Subcutaneous abdominal adipose tissue (tissue), 5 donors: ENCODE results near the gene TRIM45.
"Not testable (repeated sequence)": the region's sequence is repeated elsewhere in the genome, so short reads cannot be mapped to it uniquely, and the experiment has no call there.

Experiments used
- H3K27ac ChIP-seq: one replicate; pipeline ENCODE4 v1.7.0; 2013; ENCODE audit warnings: low read depth, mild to moderate bottlenecking, inconsistent platforms, low read length, moderate library complexity
- H3K27me3 ChIP-seq, 5 donors: one replicate each; pipeline ENCODE4 v1.7.0; 2013; ENCODE audit warnings: low read length in 5 of 5, inconsistent platforms in 1 of 5; ENCODE audit not compliant: control insufficient read depth in 5 of 5, insufficient read depth in 4 of 5
- H3K36me3 ChIP-seq, 5 donors: one replicate each; pipeline ENCODE4 v1.7.0; 2013; ENCODE audit warnings: low read length in 5 of 5; ENCODE audit not compliant: control insufficient read depth in 5 of 5, insufficient read depth in 5 of 5
- H3K4me1 ChIP-seq, 5 donors: one replicate each; pipeline ENCODE4 v1.7.0; 2013; ENCODE audit warnings: low read length in 5 of 5, mild to moderate bottlenecking in 3 of 5, moderate library complexity in 1 of 5; ENCODE audit not compliant: control insufficient read depth in 5 of 5, insufficient read depth in 5 of 5
- H3K4me3 ChIP-seq, 5 donors: one replicate each; pipeline ENCODE4 v1.7.0; 2013; ENCODE audit warnings: low read length in 5 of 5, low read depth in 1 of 5
- H3K9ac ChIP-seq, 5 donors: one replicate each; pipeline ENCODE4 v1.7.0; 2013; ENCODE audit warnings: low read length in 5 of 5, mild to moderate bottlenecking in 4 of 5, moderate library complexity in 3 of 5
- H3K9me3 ChIP-seq, 5 donors: one replicate each; pipeline ENCODE4 v1.7.0; 2013; ENCODE audit warnings: low read length in 5 of 5; ENCODE audit not compliant: control insufficient read depth in 5 of 5
- donor health status: healthy.
- donor health status: healthy.
- donor health status: healthy.
- donor health status: healthy.
- donor health status: healthy.

TRIM45 gene

DNA sequence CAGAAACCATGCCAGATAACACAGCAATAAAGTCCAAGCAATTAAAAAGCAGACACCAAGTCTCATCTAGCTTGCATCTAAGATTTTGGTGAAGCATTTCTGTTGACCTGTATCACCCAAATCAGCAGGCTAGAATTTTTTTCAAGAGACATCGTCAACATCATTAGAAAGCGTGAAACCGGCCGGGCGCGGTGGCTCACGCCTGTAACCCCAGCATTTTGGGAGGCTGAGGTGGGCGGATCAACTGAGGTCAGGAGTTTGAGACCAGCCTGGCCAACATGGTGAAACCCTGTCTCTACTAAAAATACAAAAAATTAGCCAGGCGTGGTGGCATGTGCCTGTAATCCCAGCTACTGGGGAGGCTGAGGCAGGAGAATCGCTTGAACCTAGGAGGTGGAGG, 2.4 kb downstream of the TRIM45 start:
- H3K4me1 ChIP-seq, result peaks cover 0 to 15% (median 13%) of the 10 kb centered on the region in 5 donors
- H3K27ac ChIP-seq, result not testable (repeated sequence)

DNA sequence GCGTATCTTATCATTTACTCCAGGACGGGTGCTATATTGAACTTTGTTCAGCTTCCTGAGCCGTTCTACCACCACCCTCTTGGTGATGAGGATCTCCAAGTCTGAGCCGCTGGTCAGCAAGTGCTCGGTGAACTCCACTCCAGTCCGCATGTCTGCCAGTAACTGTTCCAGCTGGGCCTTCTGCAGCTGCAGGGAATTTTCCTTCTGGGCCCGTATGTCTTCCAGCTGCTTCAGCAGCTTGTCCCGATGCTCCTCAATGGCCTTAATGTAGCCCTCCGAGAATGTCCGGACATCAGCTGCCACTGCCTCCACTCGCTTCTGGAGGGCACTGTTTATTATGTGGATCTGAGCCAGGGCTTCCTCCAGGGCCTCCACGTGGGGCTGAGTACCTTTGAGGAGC, 3.4 kb downstream of the TRIM45 start:
- H3K9ac ChIP-seq, result no peak overlapping the region
- H3K4me3 ChIP-seq, result no peak overlapping the region
- H3K9me3 ChIP-seq, result no peaks in the 10 kb centered on the region
- peaks cover 4 to 20% (median 5%) of the 10 kb centered on the region in 5 donors for H3K36me3 ChIP-seq
- H3K27me3 ChIP-seq, result no peaks in the 10 kb centered on the region
- no peak overlapping the region for H3K27ac ChIP-seq
- H3K4me1 ChIP-seq, result peaks cover 0 to 15% (median 13%) of the 10 kb centered on the region in 5 donors

More for the DNA sequence above, 2.4 kb downstream of the TRIM45 start:
- H3K9me3 ChIP-seq, H3K4me3 ChIP-seq, H3K27me3 ChIP-seq, H3K9ac ChIP-seq: not testable (repeated sequence)
- H3K36me3 ChIP-seq, result peaks cover 0 to 11% (median 0%) of the 10 kb centered on the region in 5 donors

DNA sequence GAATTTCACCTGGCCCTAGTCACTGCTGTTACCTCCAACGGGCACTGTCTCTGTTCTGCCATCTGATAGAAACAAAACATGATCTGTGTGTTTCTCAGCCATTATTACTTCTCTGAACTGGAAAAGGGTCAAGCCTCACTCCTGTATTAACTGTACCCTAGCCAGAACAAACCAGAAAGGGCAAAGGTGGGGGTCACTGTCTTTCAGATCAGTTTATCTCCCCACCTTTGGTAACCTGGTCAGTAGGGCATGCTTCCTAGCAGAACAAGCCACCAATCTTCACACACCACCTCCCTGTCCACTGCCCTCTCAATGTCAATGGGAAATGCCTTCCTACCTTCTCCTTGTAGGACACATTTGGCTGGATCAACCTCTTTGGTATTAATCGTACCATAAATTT, 3.9 kb downstream of the TRIM45 start:
- no peaks in the 10 kb centered on the region for H3K27me3 ChIP-seq
- no peak overlapping the region for H3K27ac ChIP-seq
- no peak overlapping the region for H3K4me3 ChIP-seq
- H3K4me1 ChIP-seq, result peaks cover 0 to 15% (median 13%) of the 10 kb centered on the region in 5 donors
- no peaks in the 10 kb centered on the region for H3K9me3 ChIP-seq
- H3K36me3 ChIP-seq, result peaks cover 4 to 25% (median 8%) of the 10 kb centered on the region in 5 donors
- H3K9ac ChIP-seq, result peak overlapping the region in 1 of 5 donors; percentile 21

DNA sequence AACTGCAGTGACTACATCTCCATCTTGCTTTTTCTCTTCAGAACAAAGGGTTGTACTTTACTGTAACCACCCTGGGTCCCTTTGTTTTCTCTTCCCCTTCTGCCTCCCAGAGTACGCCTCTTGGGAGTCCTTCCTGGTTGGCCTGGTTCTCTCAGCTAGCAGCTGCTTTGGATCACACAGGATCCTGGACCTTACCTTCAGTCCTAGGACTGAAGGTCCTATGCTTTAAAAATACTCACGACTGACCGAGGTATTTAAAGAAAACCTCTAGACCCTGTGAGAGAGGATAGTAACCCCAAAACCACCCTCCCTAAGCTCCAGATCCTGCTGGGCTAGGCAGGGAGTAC, 4.8 kb downstream of the TRIM45 start:
- H3K9ac ChIP-seq, result no peak overlapping the region
- no peaks in the 10 kb centered on the region for H3K27me3 ChIP-seq
- H3K36me3 ChIP-seq, result peaks cover 7 to 30% (median 10%) of the 10 kb centered on the region in 5 donors
- no peak overlapping the region for H3K27ac ChIP-seq
- H3K4me1 ChIP-seq, result peaks cover 0 to 9% (median 8%) of the 10 kb centered on the region in 5 donors
- H3K4me3 ChIP-seq, result no peak overlapping the region
- H3K9me3 ChIP-seq, result no peaks in the 10 kb centered on the region

DNA sequence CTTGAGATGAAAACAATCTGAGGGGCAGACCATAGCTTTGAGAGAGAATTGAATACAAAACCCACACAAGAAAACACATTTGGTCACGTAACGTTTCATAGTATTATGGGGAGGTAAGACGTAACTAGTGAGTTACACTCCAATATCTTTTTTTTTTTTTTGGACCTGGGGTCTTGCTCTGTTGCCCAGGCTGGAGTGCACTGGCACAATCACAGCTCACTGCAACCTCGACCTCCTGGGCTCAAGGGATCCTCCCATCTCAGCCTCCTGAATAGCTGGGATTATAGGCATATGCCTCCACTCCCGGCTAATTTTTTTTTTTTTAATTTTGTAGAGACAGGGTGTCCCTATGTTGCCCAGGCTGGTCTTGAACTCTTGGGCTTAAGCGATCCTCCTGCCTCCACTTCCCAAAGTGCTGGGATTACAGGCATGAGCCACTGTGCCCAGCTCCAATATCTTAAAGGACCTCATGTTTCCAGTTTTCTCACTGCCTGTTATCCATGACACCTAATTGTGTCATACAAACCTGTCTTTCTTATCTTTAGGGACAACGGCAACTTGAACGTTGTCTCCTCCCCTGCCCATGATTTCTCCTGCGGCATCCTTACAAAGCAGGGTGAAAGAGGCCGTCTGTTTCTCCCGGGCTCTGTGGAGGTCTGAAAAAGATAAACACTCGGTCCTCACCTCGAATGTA, 5.3 kb downstream of the TRIM45 start:
- Histone ChIP-seq H3K36me3 (peaks cover 7 to 30% (median 10%) of the 10 kb centered on the region in 5 donors), H3K9ac (no peak overlapping the region), H3K4me1 (peaks cover 0 to 8% (median 7%) of the 10 kb centered on the region in 5 donors), H3K9me3 (no peaks in the 10 kb centered on the region), H3K27ac (no peak overlapping the region), H3K27me3 (no peaks in the 10 kb centered on the region), H3K4me3 (no peak overlapping the region)

DNA sequence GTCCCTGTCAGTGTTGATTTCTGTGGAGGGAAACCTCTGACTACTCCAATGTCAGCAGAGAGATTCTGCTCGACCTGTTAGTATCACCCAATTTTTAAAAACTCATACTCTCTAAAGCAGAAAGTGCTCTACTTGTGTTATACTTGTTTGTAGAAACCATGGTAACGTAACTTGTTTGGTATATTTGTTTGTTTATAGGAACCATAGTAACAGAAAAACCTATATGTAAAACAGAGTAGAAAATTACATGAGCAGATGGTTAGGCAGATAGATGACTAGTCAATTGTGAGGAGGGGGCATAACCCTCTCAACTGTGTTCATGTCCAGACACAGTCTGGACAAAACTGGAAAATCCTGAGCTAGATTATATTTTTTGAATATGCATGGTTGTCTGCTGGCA, 6.7 kb downstream of the TRIM45 start:
- Histone ChIP-seq H3K4me3 (no peak overlapping the region), H3K27ac (no peak overlapping the region), H3K9me3 (no peaks in the 10 kb centered on the region), H3K4me1 (no peaks in the 10 kb centered on the region), H3K36me3 (peaks cover 9 to 30% (median 10%) of the 10 kb centered on the region in 5 donors), H3K9ac (no peak overlapping the region), H3K27me3 (no peaks in the 10 kb centered on the region)

DNA sequence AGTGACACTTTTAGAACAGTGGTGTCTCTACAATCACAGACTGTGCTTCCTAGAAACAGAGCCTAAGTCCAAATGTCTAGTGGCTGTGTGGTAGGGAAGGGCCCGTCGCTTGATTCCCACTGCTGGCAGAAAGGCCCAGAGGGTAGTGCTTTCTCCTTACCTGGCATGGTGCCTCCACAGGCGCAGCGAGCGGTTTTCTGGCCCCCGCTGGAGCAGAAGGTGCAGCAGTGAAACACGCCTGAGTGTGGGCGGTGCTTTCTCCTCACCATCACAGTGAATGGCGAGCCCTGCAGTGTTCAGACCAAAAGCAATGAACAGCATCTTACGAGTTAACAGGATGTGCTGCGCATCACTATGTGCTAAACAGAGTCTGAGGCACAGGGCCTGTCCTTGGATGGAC, 8.3 kb downstream of the TRIM45 start:
- H3K4me3 ChIP-seq, result no peak overlapping the region
- peaks cover 9 to 30% (median 10%) of the 10 kb centered on the region in 5 donors for H3K36me3 ChIP-seq
- no peaks in the 10 kb centered on the region for H3K9me3 ChIP-seq
- no peaks in the 10 kb centered on the region for H3K4me1 ChIP-seq
- no peak overlapping the region for H3K9ac ChIP-seq
- no peak overlapping the region for H3K27ac ChIP-seq
- no peaks in the 10 kb centered on the region for H3K27me3 ChIP-seq

DNA sequence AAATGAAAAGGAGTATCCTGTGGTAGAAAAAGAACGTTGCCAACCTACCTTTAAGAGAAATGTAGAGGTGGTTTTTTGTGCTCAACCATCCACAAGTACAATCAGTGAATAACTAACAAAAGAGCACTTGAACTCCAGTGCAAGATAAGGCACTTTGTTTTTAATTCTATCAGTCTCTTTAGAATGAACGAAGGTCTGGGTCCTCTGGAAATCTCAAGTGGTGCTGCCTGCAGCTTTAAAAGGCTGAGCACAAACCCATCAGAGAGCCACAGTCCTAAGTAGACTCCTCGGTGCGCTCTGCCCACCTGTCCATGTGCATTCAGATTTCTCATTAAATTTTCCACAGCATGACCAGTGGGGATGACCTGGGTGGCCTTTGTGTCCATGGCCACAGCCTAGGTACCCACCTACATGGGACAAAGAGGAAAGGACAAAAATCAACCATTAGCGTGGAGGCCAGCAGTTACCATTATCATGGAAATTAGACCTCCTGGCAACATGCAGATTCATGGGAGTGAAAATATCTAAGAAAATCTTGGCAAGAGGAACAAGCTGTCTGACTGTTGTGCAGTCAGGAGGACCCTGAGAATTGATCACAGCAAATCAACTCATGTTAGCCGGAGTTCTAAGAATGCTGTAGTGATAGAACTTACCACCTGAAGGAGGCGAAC, 9.4 kb downstream of the TRIM45 start:
- no peaks in the 10 kb centered on the region for H3K4me1 ChIP-seq
- H3K9ac ChIP-seq, result no peak overlapping the region
- peaks cover 9 to 30% (median 10%) of the 10 kb centered on the region in 5 donors for H3K36me3 ChIP-seq
- no peaks in the 10 kb centered on the region for H3K27me3 ChIP-seq
- no peaks in the 10 kb centered on the region for H3K9me3 ChIP-seq
- H3K4me3 ChIP-seq, result no peak overlapping the region
- no peak overlapping the region for H3K27ac ChIP-seq

DNA sequence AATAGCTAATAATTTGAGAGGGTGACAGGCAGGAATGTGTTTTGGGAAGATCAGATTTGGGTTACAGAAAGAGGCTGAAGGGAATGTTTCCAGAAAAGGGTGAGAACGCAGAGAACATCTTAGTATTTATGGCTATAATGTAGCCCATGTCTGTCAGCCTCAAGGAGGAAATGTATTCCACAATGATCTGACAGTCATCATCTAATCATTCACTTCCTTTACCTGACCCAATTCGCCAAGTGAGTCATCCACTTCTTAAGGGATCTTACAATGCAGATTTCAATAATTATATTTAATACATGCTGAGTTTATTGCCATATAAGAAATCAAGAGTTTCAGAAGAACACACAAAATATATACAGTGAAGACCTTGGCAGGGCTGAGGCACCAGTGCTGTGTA, 10.8 kb downstream of the TRIM45 start:
- peaks cover 9 to 32% (median 13%) of the 10 kb centered on the region in 5 donors for H3K36me3 ChIP-seq

DNA sequence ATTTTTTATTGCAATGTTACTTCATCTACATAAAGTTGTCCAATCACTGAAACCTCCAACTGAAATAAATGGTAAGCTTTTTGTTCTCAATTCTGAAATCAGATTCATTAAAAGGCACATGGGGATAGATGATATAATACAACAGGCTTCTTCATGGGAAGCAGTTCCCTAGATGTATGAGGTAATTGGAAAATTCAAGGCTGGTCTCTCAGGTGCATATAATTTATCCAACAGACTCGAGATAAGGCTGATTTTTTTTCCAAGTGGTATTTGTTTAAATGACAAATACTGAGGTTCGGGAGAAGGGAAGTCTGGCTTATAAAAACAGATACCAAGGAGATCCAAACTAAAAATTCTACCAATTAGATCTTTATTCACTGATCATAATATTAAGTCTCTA, 14.2 kb downstream of the TRIM45 start:
- peaks cover 3 to 18% (median 8%) of the 10 kb centered on the region in 5 donors for H3K36me3 ChIP-seq
- no peaks in the 10 kb centered on the region for H3K27me3 ChIP-seq
- H3K4me3 ChIP-seq, result no peak overlapping the region
- no peaks in the 10 kb centered on the region for H3K4me1 ChIP-seq
- no peak overlapping the region for H3K9ac ChIP-seq
- H3K27ac ChIP-seq, result no peak overlapping the region
- H3K9me3 ChIP-seq, result no peaks in the 10 kb centered on the region

More for the DNA sequence above, 10.8 kb downstream of the TRIM45 start:
- Histone ChIP-seq H3K27me3 (no peaks in the 10 kb centered on the region), H3K9me3 (no peaks in the 10 kb centered on the region), H3K27ac (no peak overlapping the region), H3K4me1 (no peaks in the 10 kb centered on the region), H3K4me3 (no peak overlapping the region), H3K9ac (no peak overlapping the region)
